Measurements from ENCODE around the gene LHPP. TPM values are rescaled to one million over a fixed set of nuclear protein-coding genes. Genes with fewer than 3 reads are reported as not detected.

The LHPP gene
- total and polyA plus RNA-seq, 9 donors, result 4.3 to 19.9 (median 12.6) TPM

DNA sequence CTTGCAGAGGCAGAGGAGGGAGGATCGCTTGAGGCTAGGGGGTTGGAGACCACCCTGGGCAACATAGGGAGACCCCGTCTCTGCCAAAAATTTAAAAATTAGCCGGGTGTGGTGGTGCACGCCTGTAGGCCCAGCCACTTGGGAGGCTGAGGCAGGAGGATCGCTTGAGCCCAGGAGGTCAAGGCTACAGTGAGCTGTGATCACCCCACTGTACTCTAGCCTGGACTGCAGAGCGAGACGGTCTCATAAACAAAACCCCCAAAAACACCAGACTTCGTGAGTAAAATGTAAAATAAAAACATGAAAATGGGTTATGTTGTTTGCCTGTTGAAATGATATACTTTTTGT is 699 bp downstream of the LHPP start:
- Histone ChIP-seq H3K9me3 (no peaks in the 10 kb centered on the region), H3K27ac (peak overlapping the region in 1 of 2 donors; percentile 82), H3K36me3 (no peaks in the 10 kb centered on the region), H3K27me3 (no peaks in the 10 kb centered on the region), H3K4me3 (peak overlapping the region; percentile 77), H3K4me1 (ENCODE audit: insufficient read depth) (no peaks in the 10 kb centered on the region)
- intact Hi-C loops (cut with DNase I), result no loop called here
- no peak for DNase-seq
- 68 to 76% (median 74%) methylated on average over 8 of the region's 8 CpGs for WGBS, 3 donors
- TF ChIP-seq POLR2A (IDR thresholded peaks at IDR 0.05), result no peak
- no peak for TF ChIP-seq EP300 (IDR thresholded peaks at IDR 0.05)

DNA sequence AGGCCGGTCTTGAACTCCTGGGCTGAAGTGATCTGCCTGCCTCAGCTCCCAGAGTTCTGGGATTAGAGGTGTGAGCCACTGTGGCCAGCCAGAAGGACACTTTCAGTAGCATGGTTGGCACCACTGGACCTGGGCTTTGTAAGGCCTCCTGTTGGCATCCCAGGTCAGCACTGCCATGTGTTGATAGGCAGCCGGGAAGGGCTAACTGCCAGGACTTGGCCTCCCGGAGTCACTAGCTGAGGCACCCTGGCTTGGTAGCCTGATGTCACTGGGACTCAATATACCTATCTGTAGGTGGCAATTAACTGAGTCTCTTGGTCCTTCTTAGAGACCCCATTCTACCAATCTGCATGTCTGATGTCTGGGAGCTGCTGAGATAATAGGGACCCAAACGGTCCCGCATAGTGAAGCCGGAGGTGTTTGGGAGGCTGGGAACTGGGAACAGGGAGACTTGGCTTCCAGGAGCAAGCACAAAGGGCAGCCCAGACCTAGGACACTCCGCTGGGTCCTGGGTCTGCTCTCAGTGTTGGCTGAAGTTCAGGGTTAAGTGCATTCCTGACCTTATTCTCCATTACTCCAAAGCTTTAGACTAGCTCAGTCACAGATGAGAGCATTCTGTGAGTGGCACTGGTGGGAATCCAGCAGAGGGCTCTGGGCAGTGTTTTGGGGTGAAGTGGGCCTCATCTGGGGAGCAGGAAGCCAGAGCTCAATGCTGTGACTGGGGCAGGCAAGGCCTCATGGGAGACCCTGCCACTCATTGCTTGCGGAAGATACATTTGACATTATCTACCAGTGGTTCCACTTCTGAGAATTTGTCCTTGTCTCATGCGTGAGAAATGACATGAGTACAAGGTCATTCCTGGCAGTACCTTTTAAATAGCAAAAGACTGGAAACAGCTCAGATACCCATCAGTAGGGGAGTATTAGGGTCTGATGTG is 2.7 kb downstream of the LHPP start:
- H3K27me3 ChIP-seq, result no peaks in the 10 kb centered on the region
- H3K4me3 ChIP-seq, result no peak overlapping the region
- TF ChIP-seq EP300 (IDR thresholded peaks at IDR 0.05) (no peak), POLR2A (IDR thresholded peaks at IDR 0.05) (no peak)
- TF ChIP-seq, protein P1, sequence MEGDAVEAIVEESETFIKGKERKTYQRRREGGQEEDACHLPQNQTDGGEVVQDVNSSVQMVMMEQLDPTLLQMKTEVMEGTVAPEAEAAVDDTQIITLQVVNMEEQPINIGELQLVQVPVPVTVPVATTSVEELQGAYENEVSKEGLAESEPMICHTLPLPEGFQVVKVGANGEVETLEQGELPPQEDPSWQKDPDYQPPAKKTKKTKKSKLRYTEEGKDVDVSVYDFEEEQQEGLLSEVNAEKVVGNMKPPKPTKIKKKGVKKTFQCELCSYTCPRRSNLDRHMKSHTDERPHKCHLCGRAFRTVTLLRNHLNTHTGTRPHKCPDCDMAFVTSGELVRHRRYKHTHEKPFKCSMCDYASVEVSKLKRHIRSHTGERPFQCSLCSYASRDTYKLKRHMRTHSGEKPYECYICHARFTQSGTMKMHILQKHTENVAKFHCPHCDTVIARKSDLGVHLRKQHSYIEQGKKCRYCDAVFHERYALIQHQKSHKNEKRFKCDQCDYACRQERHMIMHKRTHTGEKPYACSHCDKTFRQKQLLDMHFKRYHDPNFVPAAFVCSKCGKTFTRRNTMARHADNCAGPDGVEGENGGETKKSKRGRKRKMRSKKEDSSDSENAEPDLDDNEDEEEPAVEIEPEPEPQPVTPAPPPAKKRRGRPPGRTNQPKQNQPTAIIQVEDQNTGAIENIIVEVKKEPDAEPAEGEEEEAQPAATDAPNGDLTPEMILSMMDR (IDR thresholded peaks at IDR 0.05), result no peak
- WGBS, 3 donors, result 78 to 94% (median 84%) methylated on average over 7 to 9 of the region's 9 CpGs
- no peaks in the 10 kb centered on the region for H3K4me1 ChIP-seq (ENCODE audit: insufficient read depth)
- no peak for DNase-seq
- no peak overlapping the region for H3K27ac ChIP-seq
- no peaks in the 10 kb centered on the region for H3K9me3 ChIP-seq
- intact Hi-C loops (cut with DNase I), result no loop called here
- H3K36me3 ChIP-seq, result no peaks in the 10 kb centered on the region

DNA sequence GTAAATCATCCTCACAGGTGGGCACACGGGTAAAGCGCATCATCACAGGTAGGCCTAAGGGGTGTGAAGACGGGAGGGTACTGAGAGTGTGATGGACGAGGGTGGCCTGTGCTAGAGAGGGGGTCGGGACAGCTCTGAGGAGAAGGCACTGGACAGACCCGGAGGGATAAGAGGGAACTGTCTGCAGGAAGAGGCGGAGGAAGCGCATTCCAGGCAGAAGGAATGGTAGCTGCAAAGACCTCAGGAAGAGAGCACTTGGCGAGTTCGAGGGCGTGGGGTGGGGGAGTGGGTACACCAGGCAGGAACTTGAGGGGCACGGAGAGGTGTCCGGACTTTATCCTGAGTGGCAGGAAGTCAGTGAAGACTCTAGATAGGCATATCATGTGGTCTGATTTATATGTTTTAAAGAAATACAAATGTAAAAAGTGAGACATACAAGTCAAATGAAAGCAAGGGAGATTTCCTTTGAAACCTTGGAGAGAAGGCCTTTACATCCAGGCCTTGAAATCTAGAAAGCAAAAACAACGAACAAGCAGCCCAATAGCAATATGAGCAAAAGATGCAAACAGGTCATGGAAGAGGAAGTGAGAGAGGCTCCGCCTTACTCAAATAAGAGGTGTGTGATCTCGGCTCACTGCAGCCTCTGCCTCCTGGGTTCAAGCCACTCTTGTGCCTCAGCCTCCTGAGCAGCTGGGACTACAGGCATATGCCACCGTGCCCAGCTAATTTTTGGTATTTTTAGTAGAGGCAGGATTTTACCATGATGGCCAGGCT is 3.6 kb downstream of the LHPP start:
- Histone ChIP-seq H3K4me3 (no peak overlapping the region), H3K4me1 (ENCODE audit: insufficient read depth) (no peaks in the 10 kb centered on the region), H3K36me3 (no peaks in the 10 kb centered on the region), H3K27ac (no peak overlapping the region), H3K9me3 (no peaks in the 10 kb centered on the region), H3K27me3 (no peaks in the 10 kb centered on the region)
- no peak for DNase-seq
- intact Hi-C loops (cut with DNase I), result no loop called here
- 81 to 84% (median 82%) methylated on average over 17 of the region's 17 CpGs for WGBS, 3 donors
- TF ChIP-seq POLR2A (IDR thresholded peaks at IDR 0.05) (no peak), EP300 (IDR thresholded peaks at IDR 0.05) (no peak)
- TF ChIP-seq, protein P1 (IDR thresholded peaks at IDR 0.05), result no peak

DNA sequence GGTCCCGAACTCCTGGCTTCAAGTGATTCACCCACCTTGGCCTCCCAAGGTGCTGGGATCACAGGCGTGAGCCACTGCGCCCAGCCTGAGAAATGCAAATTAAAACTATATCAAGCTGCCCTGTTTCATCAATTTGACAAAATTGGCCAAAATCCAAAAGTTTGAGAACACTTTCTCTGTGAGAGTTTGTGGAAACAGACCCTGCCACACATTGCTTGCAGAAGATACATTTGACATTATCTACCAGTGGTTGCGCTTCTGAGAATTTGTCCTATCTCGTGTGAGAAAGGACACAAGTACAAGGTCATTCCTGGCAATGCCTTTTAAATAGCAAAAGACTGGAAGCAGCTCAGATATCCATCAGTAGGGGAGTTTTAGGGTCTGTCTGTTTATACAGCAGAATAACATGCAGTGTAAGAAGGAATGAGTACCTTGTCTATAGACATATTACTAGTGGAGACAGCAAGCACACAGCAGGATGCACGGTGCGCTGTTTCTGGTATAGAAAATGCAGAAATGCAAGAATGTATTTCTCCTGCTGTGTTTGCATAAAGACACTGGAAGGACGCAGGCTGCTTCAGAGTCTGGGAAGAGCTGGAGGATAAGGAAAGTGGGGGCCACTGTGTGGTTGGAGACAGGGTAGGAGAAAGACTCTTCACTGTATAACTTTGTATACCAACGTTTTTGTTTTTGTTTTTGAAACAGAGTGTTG is 4.3 kb downstream of the LHPP start:
- no peak overlapping the region for H3K27ac ChIP-seq
- H3K27me3 ChIP-seq, result no peaks in the 10 kb centered on the region
- no peak overlapping the region for H3K4me3 ChIP-seq
- no peaks in the 10 kb centered on the region for H3K4me1 ChIP-seq (ENCODE audit: insufficient read depth)
- 66 to 72% (median 69%) methylated on average over 9 of the region's 9 CpGs for WGBS, 3 donors
- intact Hi-C loops (cut with DNase I), result no loop called here
- no peaks in the 10 kb centered on the region for H3K36me3 ChIP-seq
- no peaks in the 10 kb centered on the region for H3K9me3 ChIP-seq
- TF ChIP-seq EP300 (IDR thresholded peaks at IDR 0.05) (no peak), POLR2A (IDR thresholded peaks at IDR 0.05) (no peak)
- TF ChIP-seq, protein P1 (IDR thresholded peaks at IDR 0.05), result no peak
- no peak for DNase-seq
